GM23338 (cell line): ENCODE measurements around the gene MAP3K6. TPM values are rescaled to one million over a fixed set of nuclear protein-coding genes. Genes with fewer than 3 reads are reported as not detected.
A peak's percentile ranks its signal among the peaks of the same experiment; 100 is the strongest.

Experiments
- ATAC-seq: fragments of 200-7000 bp; cut with Tn5 transposase; 3 replicates; pipeline ENCODE4 v1.9.1; 2020
- DNase-seq: peaks from one replicate; pipeline ENCODE4 v3.0.0-alpha.2; 2015; ENCODE audit warnings: low spot score
- H2AFZ ChIP-seq: fragments of 200-600 bp; sonication (generic); 2 replicates; pipeline ENCODE4 v1.8.0; 2016; ENCODE audit warnings: antibody characterized with exemption, mild to moderate bottlenecking, moderate library complexity
- H3F3A ChIP-seq: fragments of 200-600 bp; sonication (generic); replicated peaks from 2 replicates; pipeline ENCODE4 v1.8.0; 2017; ENCODE audit warnings: antibody characterized with exemption, mixed run types, low read depth
- H3K27ac ChIP-seq: fragments of 200-600 bp; sonication (generic); 2 replicates; pipeline ENCODE4 v1.6.1; 2016; ENCODE audit warnings: low read depth
- H3K27me3 ChIP-seq: fragments of 200-600 bp; sonication (generic); 2 replicates; pipeline ENCODE4 v1.8.0; 2016; ENCODE audit warnings: mild to moderate bottlenecking, mixed run types, moderate library complexity; ENCODE audit not compliant: insufficient read depth
- H3K36me3 ChIP-seq: fragments of 200-600 bp; sonication (generic); 2 replicates; pipeline ENCODE4 v1.8.0; 2016; ENCODE audit warnings: mild to moderate bottlenecking; ENCODE audit not compliant: insufficient read depth
- H3K4me1 ChIP-seq: fragments of 200-600 bp; sonication (generic); 2 replicates; pipeline ENCODE4 v1.8.0; 2016; ENCODE audit warnings: mild to moderate bottlenecking, moderate library complexity; ENCODE audit not compliant: insufficient read depth
- H3K4me2 ChIP-seq: fragments of 200-600 bp; sonication (generic); 2 replicates; pipeline ENCODE4 v1.7.1; 2017; ENCODE audit warnings: mixed run types
- H3K4me3 ChIP-seq: fragments of 200-600 bp; sonication (generic); 2 replicates; pipeline ENCODE4 v1.6.1; 2016; ENCODE audit warnings: mixed run types
- H3K79me2 ChIP-seq: fragments of 200-600 bp; sonication (generic); replicated peaks from 2 replicates; pipeline ENCODE4 v1.8.0; 2017; ENCODE audit warnings: mild to moderate bottlenecking; ENCODE audit not compliant: insufficient read depth
- H3K9me2 ChIP-seq: fragments of 200-600 bp; sonication (generic); 2 replicates; pipeline ENCODE4 v1.8.0; 2017; ENCODE audit not compliant: insufficient read depth
- H4K20me1 ChIP-seq: fragments of 200-600 bp; sonication (generic); replicated peaks from 2 replicates; pipeline ENCODE4 v1.8.0; 2017; ENCODE audit warnings: mild to moderate bottlenecking; ENCODE audit not compliant: insufficient read depth
- H3K27ac Mint-ChIP-seq: 2 replicates; pipeline ENCODE4 v1.8.0; 2020; ENCODE audit warnings: inconsistent platforms, mild to moderate bottlenecking, moderate library complexity, mixed read lengths
- H3K27me3 Mint-ChIP-seq: 3 replicates; pipeline ENCODE4 v1.8.0; 2022; ENCODE audit warnings: low read depth, mild to moderate bottlenecking, moderate library complexity, mixed read lengths, inconsistent platforms; ENCODE audit not compliant: insufficient read depth, poor library complexity
- H3K36me3 Mint-ChIP-seq: 3 replicates; pipeline ENCODE4 v1.8.0; 2021; ENCODE audit warnings: low read depth, mild to moderate bottlenecking, inconsistent platforms, moderate library complexity, mixed read lengths
- H3K4me1 Mint-ChIP-seq: 3 replicates; pipeline ENCODE4 v1.8.0; 2020; ENCODE audit warnings: mild to moderate bottlenecking, inconsistent platforms, mixed read lengths
- H3K4me3 Mint-ChIP-seq: 3 replicates; pipeline ENCODE4 v1.8.0; 2021; ENCODE audit warnings: moderate library complexity, mild to moderate bottlenecking, inconsistent platforms, mixed read lengths
- H3K9me3 Mint-ChIP-seq: 3 replicates; pipeline ENCODE4 v1.8.0; 2020; ENCODE audit warnings: moderate library complexity, mild to moderate bottlenecking, inconsistent platforms, mixed read lengths
- CREB1 ChIP-seq: fragments of 250-450 bp; sonication (Bioruptor Pico); IDR thresholded peaks from 2 replicates; pipeline ENCODE4 v1.5.0; 2020; ENCODE audit warnings: low read depth, mild to moderate bottlenecking, moderate library complexity
- CTCF ChIP-seq, 2 experiments: fragments of 200-600 bp in 1 of 2; sonication (generic) in 1 of 2; conservative IDR thresholded peaks; 2 replicates each; pipeline versions ENCODE4 v1.5.1 to v1.6.1; 2016 to 2017; ENCODE audit warnings: antibody characterized with exemption in 2 of 2, low read depth in 2 of 2, mild to moderate bottlenecking in 2 of 2, moderate library complexity in 1 of 2
- ETS1 ChIP-seq: IDR thresholded peaks from 2 replicates; pipeline ENCODE4 v1.6.1; 2016; ENCODE audit warnings: antibody characterized with exemption
- EZH2 ChIP-seq: fragments of 200-600 bp; sonication (generic); IDR thresholded peaks from one replicate; pipeline ENCODE4 v1.8.0; 2017; ENCODE audit warnings: antibody characterized with exemption, mild to moderate bottlenecking, low read depth; ENCODE audit not compliant: unreplicated experiment
- EZH2phosphoT487 ChIP-seq: fragments of 200-600 bp; sonication (generic); IDR thresholded peaks from one replicate; pipeline ENCODE4 v1.8.1; 2018; ENCODE audit warnings: antibody characterized with exemption; ENCODE audit not compliant: unreplicated experiment
- JUNB ChIP-seq: IDR thresholded peaks from one replicate; pipeline ENCODE4 v1.6.1; 2016; ENCODE audit warnings: antibody characterized with exemption; ENCODE audit not compliant: unreplicated experiment
- NANOG ChIP-seq: IDR thresholded peaks from 2 replicates; pipeline ENCODE4 v1.6.1; 2016; ENCODE audit warnings: antibody characterized with exemption, borderline replicate concordance
- POLR2AphosphoS5 ChIP-seq: IDR thresholded peaks from 2 replicates; pipeline ENCODE4 v1.6.1; 2016; ENCODE audit warnings: antibody characterized with exemption, low read depth
- REST ChIP-seq: IDR thresholded peaks from one replicate; pipeline ENCODE4 v1.6.1; 2018; ENCODE audit warnings: antibody characterized with exemption; ENCODE audit not compliant: unreplicated experiment
- STAT1 ChIP-seq: IDR thresholded peaks from one replicate; pipeline ENCODE4 v1.6.1; 2016; ENCODE audit warnings: antibody characterized with exemption; ENCODE audit not compliant: unreplicated experiment
- ZNF114 ChIP-seq: fragments of 250-450 bp; sonication (Bioruptor Pico); IDR thresholded peaks from 2 replicates; pipeline ENCODE4 v1.5.0; 2020; ENCODE audit warnings: mild to moderate bottlenecking, moderate library complexity
- ZNF331 ChIP-seq: fragments of 250-450 bp; sonication (Bioruptor Pico); IDR thresholded peaks from 2 replicates; pipeline ENCODE4 v1.5.0; 2020; ENCODE audit warnings: low read depth, mild to moderate bottlenecking, moderate library complexity
- polyA plus RNA-seq: library from polyadenylated mRNA; unstranded; fragments of >200 nt; fragmentation: Nextera tagmentation; extraction: Ambion mirVana; gene quantifications from 2 replicates; pipeline ENCODE4 v1.2.1, GENCODE V29; 2016
- total RNA-seq: library from RNA; depleted of rRNA; stranded (reverse); fragments of >200 nt; shearing (Covaris generic); gene quantifications from 2 replicates; pipeline ENCODE4 v1.2.3, GENCODE V29; 2014
- TF ChIP-seq, protein P1 (sequence below): fragments of 250-450 bp; sonication (Bioruptor Pico); IDR thresholded peaks from 2 replicates; pipeline ENCODE4 v1.5.0; 2020; ENCODE audit warnings: mild to moderate bottlenecking, moderate library complexity

The MAP3K6 gene
- total and polyA plus RNA-seq, 2 experiments from 2014 or later, result 8.2 to 10.6 TPM

DNA sequence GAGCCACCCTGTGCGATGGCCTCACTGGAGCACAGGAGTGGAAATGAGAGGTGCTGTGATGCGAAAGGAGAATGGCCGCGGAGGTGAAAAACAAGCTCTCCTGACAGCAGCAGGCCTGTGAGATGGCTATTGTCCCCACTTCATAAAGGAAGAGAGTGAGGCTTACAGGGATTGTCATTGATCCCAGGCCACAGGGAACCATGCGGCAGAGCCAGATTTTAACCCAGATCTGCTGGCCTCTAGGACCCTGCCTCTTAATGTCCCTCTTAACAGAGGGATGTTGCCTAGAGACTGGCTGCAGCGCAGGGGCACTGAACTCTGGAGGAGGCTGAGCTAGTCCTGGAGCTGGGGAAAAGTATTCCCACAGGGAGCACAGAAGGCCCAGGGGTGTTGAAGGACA lies 28.0 kb downstream of the MAP3K6 start:
- DNase-seq, result peak; percentile 16
- H3K4me1 ChIP-seq, result peaks cover 14% of the 10 kb centered on the region; the same call in 1 of the 2 replicates
- ATAC-seq, result no peak
- no peaks in the 10 kb centered on the region for H4K20me1 ChIP-seq
- H3K4me2 ChIP-seq, result no peak overlapping the region
- peaks cover 32% of the 10 kb centered on the region for H3K4me1 Mint-ChIP-seq
- no peak overlapping the region for H3K27ac ChIP-seq
- no peak overlapping the region for H3K4me3 ChIP-seq
- H3K36me3 ChIP-seq, result peaks cover 4% of the 10 kb centered on the region; the same call in 1 of the 2 replicates
- H3K27me3 Mint-ChIP-seq, result peaks cover 15% of the 10 kb centered on the region
- no peaks in the 10 kb centered on the region for H3K27me3 ChIP-seq
- no peaks in the 10 kb centered on the region for H3K9me2 ChIP-seq
- H3K4me3 Mint-ChIP-seq, result no peak overlapping the region; the same call in 2 of the 3 replicates
- no peak overlapping the region; the same call in 1 of the 2 replicates for H3K27ac Mint-ChIP-seq
- no peak overlapping the region for H2AFZ ChIP-seq
- peaks cover 3% of the 10 kb centered on the region; the same call in 1 of the 2 replicates for H3F3A ChIP-seq
- no peaks in the 10 kb centered on the region for H3K9me3 Mint-ChIP-seq
- no peaks in the 10 kb centered on the region for H3K79me2 ChIP-seq
- TF ChIP-seq, protein P1, sequence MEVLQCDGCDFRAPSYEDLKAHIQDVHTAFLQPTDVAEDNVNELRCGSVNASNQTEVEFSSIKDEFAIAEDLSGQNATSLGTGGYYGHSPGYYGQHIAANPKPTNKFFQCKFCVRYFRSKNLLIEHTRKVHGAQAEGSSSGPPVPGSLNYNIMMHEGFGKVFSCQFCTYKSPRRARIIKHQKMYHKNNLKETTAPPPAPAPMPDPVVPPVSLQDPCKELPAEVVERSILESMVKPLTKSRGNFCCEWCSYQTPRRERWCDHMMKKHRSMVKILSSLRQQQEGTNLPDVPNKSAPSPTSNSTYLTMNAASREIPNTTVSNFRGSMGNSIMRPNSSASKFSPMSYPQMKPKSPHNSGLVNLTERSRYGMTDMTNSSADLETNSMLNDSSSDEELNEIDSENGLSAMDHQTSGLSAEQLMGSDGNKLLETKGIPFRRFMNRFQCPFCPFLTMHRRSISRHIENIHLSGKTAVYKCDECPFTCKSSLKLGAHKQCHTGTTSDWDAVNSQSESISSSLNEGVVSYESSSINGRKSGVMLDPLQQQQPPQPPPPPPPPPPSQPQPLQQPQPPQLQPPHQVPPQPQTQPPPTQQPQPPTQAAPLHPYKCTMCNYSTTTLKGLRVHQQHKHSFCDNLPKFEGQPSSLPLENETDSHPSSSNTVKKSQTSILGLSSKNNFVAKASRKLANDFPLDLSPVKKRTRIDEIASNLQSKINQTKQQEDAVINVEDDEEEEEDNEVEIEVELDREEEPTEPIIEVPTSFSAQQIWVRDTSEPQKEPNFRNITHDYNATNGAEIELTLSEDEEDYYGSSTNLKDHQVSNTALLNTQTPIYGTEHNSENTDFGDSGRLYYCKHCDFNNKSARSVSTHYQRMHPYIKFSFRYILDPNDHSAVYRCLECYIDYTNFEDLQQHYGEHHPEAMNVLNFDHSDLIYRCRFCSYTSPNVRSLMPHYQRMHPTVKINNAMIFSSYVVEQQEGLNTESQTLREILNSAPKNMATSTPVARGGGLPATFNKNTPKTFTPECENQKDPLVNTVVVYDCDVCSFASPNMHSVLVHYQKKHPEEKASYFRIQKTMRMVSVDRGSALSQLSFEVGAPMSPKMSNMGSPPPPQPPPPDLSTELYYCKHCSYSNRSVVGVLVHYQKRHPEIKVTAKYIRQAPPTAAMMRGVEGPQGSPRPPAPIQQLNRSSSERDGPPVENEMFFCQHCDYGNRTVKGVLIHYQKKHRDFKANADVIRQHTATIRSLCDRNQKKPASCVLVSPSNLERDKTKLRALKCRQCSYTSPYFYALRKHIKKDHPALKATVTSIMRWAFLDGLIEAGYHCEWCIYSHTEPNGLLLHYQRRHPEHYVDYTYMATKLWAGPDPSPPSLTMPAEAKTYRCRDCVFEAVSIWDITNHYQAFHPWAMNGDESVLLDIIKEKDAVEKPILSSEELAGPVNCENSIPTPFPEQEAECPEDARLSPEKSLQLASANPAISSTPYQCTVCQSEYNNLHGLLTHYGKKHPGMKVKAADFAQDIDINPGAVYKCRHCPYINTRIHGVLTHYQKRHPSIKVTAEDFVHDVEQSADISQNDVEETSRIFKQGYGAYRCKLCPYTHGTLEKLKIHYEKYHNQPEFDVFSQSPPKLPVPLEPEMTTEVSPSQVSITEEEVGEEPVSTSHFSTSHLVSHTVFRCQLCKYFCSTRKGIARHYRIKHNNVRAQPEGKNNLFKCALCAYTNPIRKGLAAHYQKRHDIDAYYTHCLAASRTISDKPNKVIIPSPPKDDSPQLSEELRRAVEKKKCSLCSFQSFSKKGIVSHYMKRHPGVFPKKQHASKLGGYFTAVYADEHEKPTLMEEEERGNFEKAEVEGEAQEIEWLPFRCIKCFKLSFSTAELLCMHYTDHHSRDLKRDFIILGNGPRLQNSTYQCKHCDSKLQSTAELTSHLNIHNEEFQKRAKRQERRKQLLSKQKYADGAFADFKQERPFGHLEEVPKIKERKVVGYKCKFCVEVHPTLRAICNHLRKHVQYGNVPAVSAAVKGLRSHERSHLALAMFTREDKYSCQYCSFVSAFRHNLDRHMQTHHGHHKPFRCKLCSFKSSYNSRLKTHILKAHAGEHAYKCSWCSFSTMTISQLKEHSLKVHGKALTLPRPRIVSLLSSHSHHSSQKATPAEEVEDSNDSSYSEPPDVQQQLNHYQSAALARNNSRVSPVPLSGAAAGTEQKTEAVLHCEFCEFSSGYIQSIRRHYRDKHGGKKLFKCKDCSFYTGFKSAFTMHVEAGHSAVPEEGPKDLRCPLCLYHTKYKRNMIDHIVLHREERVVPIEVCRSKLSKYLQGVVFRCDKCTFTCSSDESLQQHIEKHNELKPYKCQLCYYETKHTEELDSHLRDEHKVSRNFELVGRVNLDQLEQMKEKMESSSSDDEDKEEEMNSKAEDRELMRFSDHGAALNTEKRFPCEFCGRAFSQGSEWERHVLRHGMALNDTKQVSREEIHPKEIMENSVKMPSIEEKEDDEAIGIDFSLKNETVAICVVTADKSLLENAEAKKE (CRISPR knock-in tag), result no peak
- TF ChIP-seq POLR2AphosphoS5 (no peak), REST (no peak), STAT1 (no peak), EZH2phosphoT487 (no peak), NANOG (no peak), ZNF114 (no peak), ETS1 (no peak), ZNF331 (CRISPR knock-in tag) (no peak), CTCF (conservative IDR thresholded peaks at IDR 0.05; ENCODE audit: low read depth in 2 of 2) (no peak), JUNB (no peak), CREB1 (CRISPR knock-in tag) (no peak), EZH2 (no peak)
- peaks cover 22% of the 10 kb centered on the region for H3K36me3 Mint-ChIP-seq
